ENCODE data around the gene APLF. TPM values are rescaled to one million over a fixed set of nuclear protein-coding genes. Genes with fewer than 3 reads are reported as not detected.

Gene APLF
- total and polyA plus RNA-seq, 2 of the 8 experiments (the other 6 are each of a cell fraction or from before 2014, with no cell fraction given), result 4.4 to 7.3 TPM

DNA sequence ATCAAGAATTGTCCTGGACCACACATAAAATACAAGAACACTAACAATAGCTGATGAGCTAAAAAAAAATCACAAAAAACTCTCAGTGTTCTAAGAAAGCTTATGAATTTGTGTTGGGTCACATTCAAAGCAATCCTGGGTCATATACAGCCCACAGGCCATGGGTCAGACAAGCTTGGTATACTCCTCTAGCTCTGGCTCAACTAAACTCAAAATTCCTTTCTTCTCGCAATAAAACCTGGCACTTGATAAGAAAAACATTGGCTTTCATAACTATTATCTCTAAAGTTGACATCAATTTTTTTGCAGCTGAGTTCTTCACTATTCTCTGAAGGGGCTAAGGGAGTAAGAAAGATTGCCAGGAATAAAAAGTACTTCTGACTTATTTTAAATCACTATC lies 38.6 kb upstream of the APLF start (continued):
- TF ChIP-seq, protein P1, sequence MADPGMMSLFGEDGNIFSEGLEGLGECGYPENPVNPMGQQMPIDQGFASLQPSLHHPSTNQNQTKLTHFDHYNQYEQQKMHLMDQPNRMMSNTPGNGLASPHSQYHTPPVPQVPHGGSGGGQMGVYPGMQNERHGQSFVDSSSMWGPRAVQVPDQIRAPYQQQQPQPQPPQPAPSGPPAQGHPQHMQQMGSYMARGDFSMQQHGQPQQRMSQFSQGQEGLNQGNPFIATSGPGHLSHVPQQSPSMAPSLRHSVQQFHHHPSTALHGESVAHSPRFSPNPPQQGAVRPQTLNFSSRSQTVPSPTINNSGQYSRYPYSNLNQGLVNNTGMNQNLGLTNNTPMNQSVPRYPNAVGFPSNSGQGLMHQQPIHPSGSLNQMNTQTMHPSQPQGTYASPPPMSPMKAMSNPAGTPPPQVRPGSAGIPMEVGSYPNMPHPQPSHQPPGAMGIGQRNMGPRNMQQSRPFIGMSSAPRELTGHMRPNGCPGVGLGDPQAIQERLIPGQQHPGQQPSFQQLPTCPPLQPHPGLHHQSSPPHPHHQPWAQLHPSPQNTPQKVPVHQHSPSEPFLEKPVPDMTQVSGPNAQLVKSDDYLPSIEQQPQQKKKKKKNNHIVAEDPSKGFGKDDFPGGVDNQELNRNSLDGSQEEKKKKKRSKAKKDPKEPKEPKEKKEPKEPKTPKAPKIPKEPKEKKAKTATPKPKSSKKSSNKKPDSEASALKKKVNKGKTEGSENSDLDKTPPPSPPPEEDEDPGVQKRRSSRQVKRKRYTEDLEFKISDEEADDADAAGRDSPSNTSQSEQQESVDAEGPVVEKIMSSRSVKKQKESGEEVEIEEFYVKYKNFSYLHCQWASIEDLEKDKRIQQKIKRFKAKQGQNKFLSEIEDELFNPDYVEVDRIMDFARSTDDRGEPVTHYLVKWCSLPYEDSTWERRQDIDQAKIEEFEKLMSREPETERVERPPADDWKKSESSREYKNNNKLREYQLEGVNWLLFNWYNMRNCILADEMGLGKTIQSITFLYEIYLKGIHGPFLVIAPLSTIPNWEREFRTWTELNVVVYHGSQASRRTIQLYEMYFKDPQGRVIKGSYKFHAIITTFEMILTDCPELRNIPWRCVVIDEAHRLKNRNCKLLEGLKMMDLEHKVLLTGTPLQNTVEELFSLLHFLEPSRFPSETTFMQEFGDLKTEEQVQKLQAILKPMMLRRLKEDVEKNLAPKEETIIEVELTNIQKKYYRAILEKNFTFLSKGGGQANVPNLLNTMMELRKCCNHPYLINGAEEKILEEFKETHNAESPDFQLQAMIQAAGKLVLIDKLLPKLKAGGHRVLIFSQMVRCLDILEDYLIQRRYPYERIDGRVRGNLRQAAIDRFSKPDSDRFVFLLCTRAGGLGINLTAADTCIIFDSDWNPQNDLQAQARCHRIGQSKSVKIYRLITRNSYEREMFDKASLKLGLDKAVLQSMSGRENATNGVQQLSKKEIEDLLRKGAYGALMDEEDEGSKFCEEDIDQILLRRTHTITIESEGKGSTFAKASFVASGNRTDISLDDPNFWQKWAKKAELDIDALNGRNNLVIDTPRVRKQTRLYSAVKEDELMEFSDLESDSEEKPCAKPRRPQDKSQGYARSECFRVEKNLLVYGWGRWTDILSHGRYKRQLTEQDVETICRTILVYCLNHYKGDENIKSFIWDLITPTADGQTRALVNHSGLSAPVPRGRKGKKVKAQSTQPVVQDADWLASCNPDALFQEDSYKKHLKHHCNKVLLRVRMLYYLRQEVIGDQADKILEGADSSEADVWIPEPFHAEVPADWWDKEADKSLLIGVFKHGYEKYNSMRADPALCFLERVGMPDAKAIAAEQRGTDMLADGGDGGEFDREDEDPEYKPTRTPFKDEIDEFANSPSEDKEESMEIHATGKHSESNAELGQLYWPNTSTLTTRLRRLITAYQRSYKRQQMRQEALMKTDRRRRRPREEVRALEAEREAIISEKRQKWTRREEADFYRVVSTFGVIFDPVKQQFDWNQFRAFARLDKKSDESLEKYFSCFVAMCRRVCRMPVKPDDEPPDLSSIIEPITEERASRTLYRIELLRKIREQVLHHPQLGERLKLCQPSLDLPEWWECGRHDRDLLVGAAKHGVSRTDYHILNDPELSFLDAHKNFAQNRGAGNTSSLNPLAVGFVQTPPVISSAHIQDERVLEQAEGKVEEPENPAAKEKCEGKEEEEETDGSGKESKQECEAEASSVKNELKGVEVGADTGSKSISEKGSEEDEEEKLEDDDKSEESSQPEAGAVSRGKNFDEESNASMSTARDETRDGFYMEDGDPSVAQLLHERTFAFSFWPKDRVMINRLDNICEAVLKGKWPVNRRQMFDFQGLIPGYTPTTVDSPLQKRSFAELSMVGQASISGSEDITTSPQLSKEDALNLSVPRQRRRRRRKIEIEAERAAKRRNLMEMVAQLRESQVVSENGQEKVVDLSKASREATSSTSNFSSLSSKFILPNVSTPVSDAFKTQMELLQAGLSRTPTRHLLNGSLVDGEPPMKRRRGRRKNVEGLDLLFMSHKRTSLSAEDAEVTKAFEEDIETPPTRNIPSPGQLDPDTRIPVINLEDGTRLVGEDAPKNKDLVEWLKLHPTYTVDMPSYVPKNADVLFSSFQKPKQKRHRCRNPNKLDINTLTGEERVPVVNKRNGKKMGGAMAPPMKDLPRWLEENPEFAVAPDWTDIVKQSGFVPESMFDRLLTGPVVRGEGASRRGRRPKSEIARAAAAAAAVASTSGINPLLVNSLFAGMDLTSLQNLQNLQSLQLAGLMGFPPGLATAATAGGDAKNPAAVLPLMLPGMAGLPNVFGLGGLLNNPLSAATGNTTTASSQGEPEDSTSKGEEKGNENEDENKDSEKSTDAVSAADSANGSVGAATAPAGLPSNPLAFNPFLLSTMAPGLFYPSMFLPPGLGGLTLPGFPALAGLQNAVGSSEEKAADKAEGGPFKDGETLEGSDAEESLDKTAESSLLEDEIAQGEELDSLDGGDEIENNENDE (IDR thresholded peaks at IDR 0.05; ENCODE audit: insufficient replicate concordance, low read length), result no peak
- TF ChIP-seq, protein P2, sequence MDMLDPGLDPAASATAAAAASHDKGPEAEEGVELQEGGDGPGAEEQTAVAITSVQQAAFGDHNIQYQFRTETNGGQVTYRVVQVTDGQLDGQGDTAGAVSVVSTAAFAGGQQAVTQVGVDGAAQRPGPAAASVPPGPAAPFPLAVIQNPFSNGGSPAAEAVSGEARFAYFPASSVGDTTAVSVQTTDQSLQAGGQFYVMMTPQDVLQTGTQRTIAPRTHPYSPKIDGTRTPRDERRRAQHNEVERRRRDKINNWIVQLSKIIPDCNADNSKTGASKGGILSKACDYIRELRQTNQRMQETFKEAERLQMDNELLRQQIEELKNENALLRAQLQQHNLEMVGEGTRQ (IDR thresholded peaks at IDR 0.05; ENCODE audit: low read length), result no peak
- TF ChIP-seq CREB1 (IDR thresholded peaks at IDR 0.05), result no peak
- TF ChIP-seq CEBPB (IDR thresholded peaks at IDR 0.05; ENCODE audit: low read depth, low read length), result no peak
- no peak for TF ChIP-seq GABPA (IDR thresholded peaks at IDR 0.05; ENCODE audit: borderline replicate concordance, insufficient read depth, low read length)
- no peak for TF ChIP-seq SP2 (IDR thresholded peaks at IDR 0.05; ENCODE audit: low read length)
- TF ChIP-seq, protein P3, sequence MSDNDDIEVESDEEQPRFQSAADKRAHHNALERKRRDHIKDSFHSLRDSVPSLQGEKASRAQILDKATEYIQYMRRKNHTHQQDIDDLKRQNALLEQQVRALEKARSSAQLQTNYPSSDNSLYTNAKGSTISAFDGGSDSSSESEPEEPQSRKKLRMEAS (IDR thresholded peaks at IDR 0.05), result no peak
- TF ChIP-seq SP1 (IDR thresholded peaks at IDR 0.05; ENCODE audit: low read depth, low read length), result no peak
- TF ChIP-seq, protein P4, sequence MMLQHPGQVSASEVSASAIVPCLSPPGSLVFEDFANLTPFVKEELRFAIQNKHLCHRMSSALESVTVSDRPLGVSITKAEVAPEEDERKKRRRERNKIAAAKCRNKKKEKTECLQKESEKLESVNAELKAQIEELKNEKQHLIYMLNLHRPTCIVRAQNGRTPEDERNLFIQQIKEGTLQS (IDR thresholded peaks at IDR 0.05; ENCODE audit: insufficient read depth, low read depth, low read length), result no peak
